Ramos (cell line): ENCODE data around the gene ITGAE.

Source experiments
- in situ Hi-C: fragments of 300-500 bp; cut with MboI; formaldehyde crosslinking; loops from one replicate; pipeline ENCODE4 v1.14.3; 2022; ENCODE audit warnings: low sequenced_read_pairs; ENCODE audit not compliant: unreplicated experiment

The ITGAE gene

GRCh38 chr17:3826191-3826590 is 25.2 kb upstream of the ITGAE start:
- in situ Hi-C loops = no loop called here

GRCh38 chr17:3821101-3821500 is 20.1 kb upstream of the ITGAE start:
- in situ Hi-C loops = loop anchor here (5.0 kb wide), 1 partner anchor 84 kb away; no protein-coding TSS in a partner anchor

- in situ Hi-C loops = no loop called here
These were observed 17.8 kb upstream of the ITGAE start for GRCh38 chr17:3818786-3819185.

- in situ Hi-C loops = no loop called here
These were observed 17.0 kb upstream of the ITGAE start for GRCh38 chr17:3817851-3818605.

GRCh38 chr17:3815925-3816324 is 14.9 kb upstream of the ITGAE start:
- in situ Hi-C loops = no loop called here

- in situ Hi-C loops = no loop called here
These were observed 14.1 kb upstream of the ITGAE start for GRCh38 chr17:3815122-3815521.

- in situ Hi-C loops = no loop called here
These were observed 13.4 kb upstream of the ITGAE start for GRCh38 chr17:3814361-3814760.

- in situ Hi-C loops = no loop called here
These were observed 12.2 kb upstream of the ITGAE start for GRCh38 chr17:3813171-3813570.

- in situ Hi-C loops = no loop called here
These were observed 11.8 kb upstream of the ITGAE start for GRCh38 chr17:3812771-3813170.

GRCh38 chr17:3812284-3812683 is 11.3 kb upstream of the ITGAE start:
- in situ Hi-C loops = no loop called here

- in situ Hi-C loops = no loop called here
These were observed 9.0 kb upstream of the ITGAE start for GRCh38 chr17:3810019-3810418.

- in situ Hi-C loops = no loop called here
These were observed 8.1 kb upstream of the ITGAE start for GRCh38 chr17:3809135-3809534.

GRCh38 chr17:3808701-3809100 is 7.7 kb upstream of the ITGAE start:
- in situ Hi-C loops = no loop called here

GRCh38 chr17:3805581-3805980 is 4.6 kb upstream of the ITGAE start:
- in situ Hi-C loops = no loop called here

- in situ Hi-C loops = no loop called here
These were observed 3.5 kb upstream of the ITGAE start for GRCh38 chr17:3804503-3804931.

GRCh38 chr17:3803308-3803640 is 2.3 kb upstream of the ITGAE start:
- in situ Hi-C loops = no loop called here

GRCh38 chr17:3802461-3803307 is 1.7 kb upstream of the ITGAE start:
- in situ Hi-C loops = no loop called here

GRCh38 chr17:3801792-3802191 is 804 bp upstream of the ITGAE start:
- in situ Hi-C loops = no loop called here

GRCh38 chr17:3801347-3801746 is 359 bp upstream of the ITGAE start:
- in situ Hi-C loops = no loop called here

- in situ Hi-C loops = no loop called here
These were observed 1.6 kb downstream of the ITGAE start for GRCh38 chr17:3799181-3799945.
